ENCODE data around the gene SMIM14.
"Not testable (repeated sequence)": the region's sequence is repeated elsewhere in the genome, so short reads cannot be mapped to it uniquely, and the experiment has no call there.

DNA sequence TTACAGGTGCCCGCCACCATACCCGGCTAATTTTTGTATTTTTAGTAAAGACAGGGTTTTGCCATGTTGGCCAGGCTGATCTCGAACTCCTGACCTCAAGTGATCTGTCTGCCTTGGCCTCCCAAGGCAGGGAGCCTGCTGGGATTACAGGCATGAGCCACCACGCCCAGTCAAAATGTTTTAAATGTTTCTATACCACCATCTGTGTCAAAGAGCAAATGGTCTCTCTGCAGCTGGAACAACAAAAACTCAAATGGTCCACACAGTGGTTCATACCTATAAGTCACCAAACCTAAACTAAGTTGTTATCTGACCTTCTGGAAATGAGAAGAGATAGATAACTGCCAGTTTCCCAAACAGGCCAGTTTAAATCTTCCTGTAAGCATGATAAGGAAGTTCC lies 12.9 kb upstream of the SMIM14 start:
- not testable (repeated sequence) for TF ChIP-seq POLR2AphosphoS5, TAF1, POLR2A (IDR thresholded peaks at IDR 0.05; ENCODE audit: low read depth, low read length)
